K562 (cell line): ENCODE measurements around the gene CAPZA1. TPM values are rescaled to one million over a fixed set of nuclear protein-coding genes. Genes with fewer than 3 reads are reported as not detected.

Source experiments
- ERF ChIP-seq: fragments of 450-650 bp; formaldehyde crosslinking; IDR thresholded peaks from 2 replicates; pipeline ENCODE4 v1.4.0; 2020; ENCODE audit warnings: mild to moderate bottlenecking, mixed read lengths
- HDAC2 ChIP-seq: fragments of 450-650 bp; IDR thresholded peaks from 2 replicates; pipeline ENCODE4 v1.6.1; 2016; ENCODE audit warnings: mild to moderate bottlenecking
- HEY1 ChIP-seq: fragments of 250-450 bp; sonication (Bioruptor Pico); IDR thresholded peaks from 2 replicates; pipeline ENCODE4 v1.5.0; 2020; ENCODE audit warnings: mild to moderate bottlenecking, moderate library complexity, borderline replicate concordance
- MYC ChIP-seq, 2 experiments: fragments of 250-450 bp in 1 of 2; sonication (Bioruptor Pico) in 1 of 2; IDR thresholded peaks; 2 replicates each; pipeline versions ENCODE4 v1.5.1 to v1.6.1; 2012 to 2021; ENCODE audit warnings: low read depth in 2 of 2, borderline replicate concordance in 1 of 2, improper control_type of control experiment in 1 of 2, low read length in 1 of 2, mild to moderate bottlenecking in 1 of 2, moderate library complexity in 1 of 2
- NCOA4 ChIP-seq: fragments of 450-650 bp; IDR thresholded peaks from 2 replicates; pipeline ENCODE4 v1.6.1; 2018; ENCODE audit warnings: mild to moderate bottlenecking; ENCODE audit not compliant: partially characterized antibody
- OTX1 ChIP-seq: fragments of 450-650 bp; formaldehyde crosslinking; IDR thresholded peaks from 2 replicates; pipeline ENCODE4 v1.4.0; 2022; ENCODE audit warnings: mild to moderate bottlenecking
- SMARCA4 ChIP-seq: fragments of 450-650 bp; IDR thresholded peaks from 2 replicates; pipeline ENCODE4 v1.6.1; 2016
- SMARCC2 ChIP-seq: fragments of 450-650 bp; IDR thresholded peaks from 2 replicates; pipeline ENCODE4 v1.6.1; 2017; ENCODE audit warnings: antibody characterized with exemption, moderate library complexity, mild to moderate bottlenecking, low read depth
- SNIP1 ChIP-seq: fragments of 450-650 bp; IDR thresholded peaks from 2 replicates; pipeline ENCODE4 v1.7.1; 2017; ENCODE audit warnings: low read depth, mild to moderate bottlenecking
- TAF7 ChIP-seq: fragments of 450-650 bp; IDR thresholded peaks from 2 replicates; pipeline ENCODE4 v1.6.1; 2016; ENCODE audit warnings: missing genetic modification characterization, missing compliant biosample characterization
- TAF9B ChIP-seq: fragments of 450-650 bp; IDR thresholded peaks from 2 replicates; pipeline ENCODE4 v1.6.1; 2018; ENCODE audit warnings: mild to moderate bottlenecking; ENCODE audit not compliant: partially characterized antibody
- YBX1 ChIP-seq: fragments of 450-650 bp; IDR thresholded peaks from 2 replicates; pipeline ENCODE4 v1.7.1; 2016; ENCODE audit warnings: mild to moderate bottlenecking
- ZFPM2 ChIP-seq: fragments of 250-450 bp; sonication (Bioruptor Pico); IDR thresholded peaks from 2 replicates; pipeline ENCODE4 v1.5.1; 2022; ENCODE audit warnings: mild to moderate bottlenecking
- ZNF263 ChIP-seq: sonication (generic); formaldehyde crosslinking; IDR thresholded peaks from 2 replicates; pipeline ENCODE4 v1.8.0; 2022; ENCODE audit warnings: mild to moderate bottlenecking, missing genetic modification reagents, borderline replicate concordance
- ZNF436 ChIP-seq: fragments of 250-450, 450-650 bp; sonication (Bioruptor Pico); formaldehyde crosslinking; IDR thresholded peaks from 2 replicates; pipeline ENCODE4 v1.7.0; 2020; ENCODE audit warnings: mild to moderate bottlenecking
- polyA plus RNA-seq, 8 experiments: library from polyadenylated mRNA; depleted of rRNA in 4 of 8; stranded (reverse) in 5 of 8; unstranded in 3 of 8; fragments of >200 nt; fragmentation: Nextera tagmentation in 2 of 8; fragmentation: Illumina TruSeq in 1 of 8; extraction: Ambion mirVana in 2 of 8; extraction: Trizol in 1 of 8; gene quantifications; 2 replicates each; pipeline versions ENCODE4 v1.2.1 to v1.2.3, GENCODE V29; 2011 to 2014; ENCODE audit warnings: inconsistent platforms in 1 of 8, missing spikeins in 1 of 8
- total RNA-seq, 7 experiments: library from RNA; depleted of rRNA in 6 of 7; stranded (reverse); fragments of >200 nt in 6 of 7; fragmentation: Illumina TruSeq in 2 of 7; extraction: Trizol in 2 of 7; gene quantifications; 2 replicates each; pipeline versions ENCODE4 v1.2.1 to v1.2.3, GENCODE V29; 2011 to 2021; ENCODE audit warnings: low replicate concordance in 1 of 7
- TF ChIP-seq, protein P1 (sequence below): fragments of 450-650 bp; IDR thresholded peaks from 2 replicates; pipeline ENCODE4 v1.6.1; 2016; ENCODE audit warnings: mild to moderate bottlenecking, moderate library complexity

CAPZA1 gene
- total and polyA plus RNA-seq, 9 of the 15 experiments (the other 6 are each of a cell fraction or from before 2014, with no cell fraction given), result 237 to 1,020 (median 306) TPM

DNA sequence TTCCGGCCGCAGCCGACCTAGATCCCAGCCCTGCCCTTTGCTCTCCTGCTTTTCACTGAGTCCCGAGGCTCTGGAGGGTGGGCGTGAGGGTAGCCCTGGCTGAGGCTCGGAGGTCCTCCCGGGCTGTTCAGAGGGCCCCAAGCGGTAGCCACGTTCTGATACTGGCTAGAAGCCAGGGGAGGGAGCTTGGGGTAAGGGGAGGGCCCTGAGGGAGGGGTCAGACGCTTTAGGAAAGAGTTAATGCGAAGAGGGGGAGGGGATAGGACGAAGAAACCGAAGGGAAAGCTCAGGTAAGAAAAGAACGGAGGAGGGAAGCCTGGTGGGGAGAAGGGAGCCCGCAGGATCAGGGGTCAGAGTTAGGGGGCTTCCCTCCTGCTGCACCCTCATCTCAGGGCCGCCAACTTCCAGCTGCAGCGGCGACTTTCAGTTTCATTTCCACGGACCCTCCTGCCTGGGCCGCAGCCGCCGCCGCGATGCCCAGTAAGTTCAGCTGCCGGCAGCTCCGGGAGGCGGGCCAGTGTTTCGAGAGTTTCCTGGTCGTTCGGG, 54.9 kb downstream of the CAPZA1 start, which contains the start of gene MOV10 (continued):
- TF ChIP-seq, protein P1, sequence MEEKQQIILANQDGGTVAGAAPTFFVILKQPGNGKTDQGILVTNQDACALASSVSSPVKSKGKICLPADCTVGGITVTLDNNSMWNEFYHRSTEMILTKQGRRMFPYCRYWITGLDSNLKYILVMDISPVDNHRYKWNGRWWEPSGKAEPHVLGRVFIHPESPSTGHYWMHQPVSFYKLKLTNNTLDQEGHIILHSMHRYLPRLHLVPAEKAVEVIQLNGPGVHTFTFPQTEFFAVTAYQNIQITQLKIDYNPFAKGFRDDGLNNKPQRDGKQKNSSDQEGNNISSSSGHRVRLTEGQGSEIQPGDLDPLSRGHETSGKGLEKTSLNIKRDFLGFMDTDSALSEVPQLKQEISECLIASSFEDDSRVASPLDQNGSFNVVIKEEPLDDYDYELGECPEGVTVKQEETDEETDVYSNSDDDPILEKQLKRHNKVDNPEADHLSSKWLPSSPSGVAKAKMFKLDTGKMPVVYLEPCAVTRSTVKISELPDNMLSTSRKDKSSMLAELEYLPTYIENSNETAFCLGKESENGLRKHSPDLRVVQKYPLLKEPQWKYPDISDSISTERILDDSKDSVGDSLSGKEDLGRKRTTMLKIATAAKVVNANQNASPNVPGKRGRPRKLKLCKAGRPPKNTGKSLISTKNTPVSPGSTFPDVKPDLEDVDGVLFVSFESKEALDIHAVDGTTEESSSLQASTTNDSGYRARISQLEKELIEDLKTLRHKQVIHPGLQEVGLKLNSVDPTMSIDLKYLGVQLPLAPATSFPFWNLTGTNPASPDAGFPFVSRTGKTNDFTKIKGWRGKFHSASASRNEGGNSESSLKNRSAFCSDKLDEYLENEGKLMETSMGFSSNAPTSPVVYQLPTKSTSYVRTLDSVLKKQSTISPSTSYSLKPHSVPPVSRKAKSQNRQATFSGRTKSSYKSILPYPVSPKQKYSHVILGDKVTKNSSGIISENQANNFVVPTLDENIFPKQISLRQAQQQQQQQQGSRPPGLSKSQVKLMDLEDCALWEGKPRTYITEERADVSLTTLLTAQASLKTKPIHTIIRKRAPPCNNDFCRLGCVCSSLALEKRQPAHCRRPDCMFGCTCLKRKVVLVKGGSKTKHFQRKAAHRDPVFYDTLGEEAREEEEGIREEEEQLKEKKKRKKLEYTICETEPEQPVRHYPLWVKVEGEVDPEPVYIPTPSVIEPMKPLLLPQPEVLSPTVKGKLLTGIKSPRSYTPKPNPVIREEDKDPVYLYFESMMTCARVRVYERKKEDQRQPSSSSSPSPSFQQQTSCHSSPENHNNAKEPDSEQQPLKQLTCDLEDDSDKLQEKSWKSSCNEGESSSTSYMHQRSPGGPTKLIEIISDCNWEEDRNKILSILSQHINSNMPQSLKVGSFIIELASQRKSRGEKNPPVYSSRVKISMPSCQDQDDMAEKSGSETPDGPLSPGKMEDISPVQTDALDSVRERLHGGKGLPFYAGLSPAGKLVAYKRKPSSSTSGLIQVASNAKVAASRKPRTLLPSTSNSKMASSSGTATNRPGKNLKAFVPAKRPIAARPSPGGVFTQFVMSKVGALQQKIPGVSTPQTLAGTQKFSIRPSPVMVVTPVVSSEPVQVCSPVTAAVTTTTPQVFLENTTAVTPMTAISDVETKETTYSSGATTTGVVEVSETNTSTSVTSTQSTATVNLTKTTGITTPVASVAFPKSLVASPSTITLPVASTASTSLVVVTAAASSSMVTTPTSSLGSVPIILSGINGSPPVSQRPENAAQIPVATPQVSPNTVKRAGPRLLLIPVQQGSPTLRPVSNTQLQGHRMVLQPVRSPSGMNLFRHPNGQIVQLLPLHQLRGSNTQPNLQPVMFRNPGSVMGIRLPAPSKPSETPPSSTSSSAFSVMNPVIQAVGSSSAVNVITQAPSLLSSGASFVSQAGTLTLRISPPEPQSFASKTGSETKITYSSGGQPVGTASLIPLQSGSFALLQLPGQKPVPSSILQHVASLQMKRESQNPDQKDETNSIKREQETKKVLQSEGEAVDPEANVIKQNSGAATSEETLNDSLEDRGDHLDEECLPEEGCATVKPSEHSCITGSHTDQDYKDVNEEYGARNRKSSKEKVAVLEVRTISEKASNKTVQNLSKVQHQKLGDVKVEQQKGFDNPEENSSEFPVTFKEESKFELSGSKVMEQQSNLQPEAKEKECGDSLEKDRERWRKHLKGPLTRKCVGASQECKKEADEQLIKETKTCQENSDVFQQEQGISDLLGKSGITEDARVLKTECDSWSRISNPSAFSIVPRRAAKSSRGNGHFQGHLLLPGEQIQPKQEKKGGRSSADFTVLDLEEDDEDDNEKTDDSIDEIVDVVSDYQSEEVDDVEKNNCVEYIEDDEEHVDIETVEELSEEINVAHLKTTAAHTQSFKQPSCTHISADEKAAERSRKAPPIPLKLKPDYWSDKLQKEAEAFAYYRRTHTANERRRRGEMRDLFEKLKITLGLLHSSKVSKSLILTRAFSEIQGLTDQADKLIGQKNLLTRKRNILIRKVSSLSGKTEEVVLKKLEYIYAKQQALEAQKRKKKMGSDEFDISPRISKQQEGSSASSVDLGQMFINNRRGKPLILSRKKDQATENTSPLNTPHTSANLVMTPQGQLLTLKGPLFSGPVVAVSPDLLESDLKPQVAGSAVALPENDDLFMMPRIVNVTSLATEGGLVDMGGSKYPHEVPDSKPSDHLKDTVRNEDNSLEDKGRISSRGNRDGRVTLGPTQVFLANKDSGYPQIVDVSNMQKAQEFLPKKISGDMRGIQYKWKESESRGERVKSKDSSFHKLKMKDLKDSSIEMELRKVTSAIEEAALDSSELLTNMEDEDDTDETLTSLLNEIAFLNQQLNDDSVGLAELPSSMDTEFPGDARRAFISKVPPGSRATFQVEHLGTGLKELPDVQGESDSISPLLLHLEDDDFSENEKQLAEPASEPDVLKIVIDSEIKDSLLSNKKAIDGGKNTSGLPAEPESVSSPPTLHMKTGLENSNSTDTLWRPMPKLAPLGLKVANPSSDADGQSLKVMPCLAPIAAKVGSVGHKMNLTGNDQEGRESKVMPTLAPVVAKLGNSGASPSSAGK, result 0 out of 2 replicates have a peak, but pooled peaks have one; percentile 39
- TF ChIP-seq MYC (IDR thresholded peaks at IDR 0.05; ENCODE audit: low read depth, low read length) (peak; percentile 68; the same call in 1 of the 2 replicates), MYC (CRISPR knock-in tag; IDR thresholded peaks at IDR 0.05; ENCODE audit: borderline replicate concordance, low read depth) (peak; percentile 83), ZFPM2 (CRISPR knock-in tag) (peak; percentile 94), TAF7 (tag) (peak; percentile 54; the same call in 1 of the 2 replicates), YBX1 (no peak), ZNF263 (CRISPR knock-in tag) (no peak), ZNF436 (0 out of 2 replicates have a peak, but pooled peaks have one; percentile 55), SNIP1 (no peak), ERF (CRISPR knock-in tag) (peak; percentile 93; the same call in 1 of the 2 replicates), HEY1 (CRISPR knock-in tag) (peak; percentile 74; the same call in 1 of the 2 replicates), NCOA4 (no peak), SMARCA4 (peak; percentile 74), TAF9B (peak; percentile 70), HDAC2 (peak; percentile 65), SMARCC2 (peak; percentile 36; the same call in 1 of the 2 replicates), OTX1 (CRISPR knock-in tag) (peak; percentile 89; the same call in 1 of the 2 replicates)
